CD4-positive, alpha-beta T cell (primary cell): ENCODE data around the gene LPCAT3. TPM values are rescaled to one million over a fixed set of nuclear protein-coding genes. Genes with fewer than 3 reads are reported as not detected.

ENCODE experiments used
- ATAC-seq: fragments of 200-7000 bp; cut with Tn5 transposase; one replicate; pipeline ENCODE4 v1.10.0; 2022; ENCODE audit warnings: mild to moderate bottlenecking; ENCODE audit not compliant: poor library complexity
- CTCF ChIA-PET: fragments of 350-600 bp; sonication (Branson Sonifier 250); formaldehyde crosslinking; loops from one replicate; lab custom pipeline; 2021; ENCODE audit warnings: antibody characterized with exemption, inconsistent platforms; lab: Charles Lee
- POLR2A ChIA-PET: fragments of 350-600 bp; sonication (Branson Sonifier 250); formaldehyde crosslinking; loops from one replicate; lab custom pipeline; 2021; ENCODE audit warnings: antibody characterized with exemption, inconsistent platforms; lab: Charles Lee
- DNase-seq, 14 experiments: peaks; one replicate each; pipeline ENCODE4 v3.0.0-alpha.2; 2013 to 2020; ENCODE audit warnings: mixed read lengths in 2 of 14
- H3K27ac ChIP-seq, 2 donors: one replicate each; pipeline versions ENCODE4 v1.5.1 to v1.7.0; 2013; ENCODE audit warnings: low read length in 2 of 2, low read depth in 1 of 2, mild to moderate bottlenecking in 1 of 2
- H3K27me3 ChIP-seq, 2 experiments: 1 replicate in 1 of 2; 2 replicates in 1 of 2; pipeline versions ENCODE4 v1.6.1 to v1.7.0; 2013; ENCODE audit warnings: low read length in 2 of 2, control low read depth in 1 of 2, mild to moderate bottlenecking in 1 of 2, moderate library complexity in 1 of 2; ENCODE audit not compliant: insufficient read depth in 2 of 2, control insufficient read depth in 1 of 2
- H3K36me3 ChIP-seq: one replicate; pipeline ENCODE4 v1.6.1; 2013; ENCODE audit warnings: low read length, control low read depth; ENCODE audit not compliant: insufficient read depth
- H3K4me1 ChIP-seq: one replicate; pipeline ENCODE4 v1.6.1; 2013; ENCODE audit warnings: low read length, control low read depth; ENCODE audit not compliant: insufficient read depth
- H3K4me3 ChIP-seq: one replicate; pipeline ENCODE4 v1.5.1; 2013; ENCODE audit warnings: mild to moderate bottlenecking, low read length, moderate library complexity
- H3K9me3 ChIP-seq, 2 experiments: 1 replicate in 1 of 2; 2 replicates in 1 of 2; pipeline versions ENCODE4 v1.6.1 to v1.7.0; 2013; ENCODE audit warnings: low read length in 2 of 2, mild to moderate bottlenecking in 2 of 2, control low read depth in 1 of 2, moderate library complexity in 1 of 2; ENCODE audit not compliant: control insufficient read depth in 1 of 2, insufficient read depth in 1 of 2
- H3K27ac Mint-ChIP-seq: one replicate; pipeline ENCODE4 v1.8.0; 2020; ENCODE audit warnings: mixed read lengths
- H3K27me3 Mint-ChIP-seq: one replicate; pipeline ENCODE4 v1.8.0; 2021; ENCODE audit warnings: mixed read lengths
- H3K36me3 Mint-ChIP-seq: one replicate; pipeline ENCODE4 v1.8.0; 2021; ENCODE audit warnings: low read depth, mixed read lengths
- H3K4me1 Mint-ChIP-seq: one replicate; pipeline ENCODE4 v1.8.0; 2021; ENCODE audit warnings: low read depth, mixed read lengths
- H3K4me3 Mint-ChIP-seq: one replicate; pipeline ENCODE4 v1.8.0; 2020; ENCODE audit warnings: mild to moderate bottlenecking, mixed read lengths
- H3K9me3 Mint-ChIP-seq: one replicate; pipeline ENCODE4 v1.8.0; 2020; ENCODE audit warnings: mixed read lengths
- intact Hi-C, 2 experiments: fragments of 100-400 bp; cut with DNase I in 1 of 2; cut with micrococcal nuclease in 1 of 2; formaldehyde crosslinking; loops; one replicate each; pipeline versions ENCODE4 v1.15.1 to v1.9.0; 2023 to 2025; cut with DNase I, micrococcal nuclease
- total RNA-seq, 174 experiments: library from RNA in 2 of 174; stranded (reverse) in 2 of 174; gene quantifications; one replicate each; pipeline ENCODE4 v1.2.3 and lab custom pipeline; 2021 to 2026
- TF ChIP-seq, protein P1 (sequence below): fragments of 200-600 bp; IDR thresholded peaks from one replicate; pipeline ENCODE4 v1.8.0; 2022; ENCODE audit warnings: antibody characterized with exemption, mild to moderate bottlenecking

LPCAT3 gene
- total RNA-seq, 2 experiments from 2014 or later = 11.8 to 14.8 TPM

DNA sequence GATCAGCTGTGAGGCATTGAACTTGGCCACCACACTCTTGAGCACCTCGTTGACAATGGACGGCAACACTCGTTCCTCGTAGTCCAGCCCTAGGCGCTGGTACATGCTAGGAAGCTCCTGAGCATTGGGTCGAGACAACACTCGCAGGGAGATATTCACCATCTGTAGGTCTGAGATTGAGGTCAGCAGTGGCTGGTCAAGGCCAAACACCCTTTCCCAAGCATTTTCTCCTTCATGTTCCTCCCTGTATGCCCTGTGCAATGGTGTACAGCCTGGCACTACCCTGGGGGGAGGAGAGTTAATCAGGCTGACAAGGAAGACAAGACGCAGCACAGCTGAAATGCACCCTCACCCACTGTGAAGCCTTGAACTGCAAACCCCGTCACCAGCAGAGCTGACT lies 49.9 kb downstream of the LPCAT3 start:
- no peaks in the 10 kb centered on the region for H3K27me3 ChIP-seq
- H3K27ac ChIP-seq = peak overlapping the region in 1 of 2 donors; percentile 16
- DNase-seq (no peak), ATAC-seq (no peak)
- H3K36me3 ChIP-seq = peaks cover 45% of the 10 kb centered on the region
- Mint-ChIP-seq H3K4me3 (peak overlapping the region; percentile 100), H3K36me3 (peaks cover 65% of the 10 kb centered on the region), H3K4me1 (peaks cover 53% of the 10 kb centered on the region), H3K27me3 (no peaks in the 10 kb centered on the region), H3K9me3 (no peaks in the 10 kb centered on the region), H3K27ac (peak overlapping the region; percentile 90)
- intact Hi-C loops = no loop called here
- H3K4me3 ChIP-seq = no peak overlapping the region
- peaks cover 56% of the 10 kb centered on the region for H3K4me1 ChIP-seq
- CTCF ChIA-PET = interaction anchor here (0.9 to 2.9 kb wide), 7 partner anchors 19 to 141 kb away, joined by 3 to 16 read pairs (median 4); partner anchors contain the start of genes C12orf57, C1RL and RNU7-1
- POLR2A ChIA-PET = interaction anchor here (0.7 to 4.8 kb wide), 7 partner anchors 9 to 279 kb away, joined by 3 to 80 read pairs (median 3); partner anchors contain the start of genes C12orf57, RNU7-1 and ZNF384
- no peaks in the 10 kb centered on the region for H3K9me3 ChIP-seq
- TF ChIP-seq, protein P1, sequence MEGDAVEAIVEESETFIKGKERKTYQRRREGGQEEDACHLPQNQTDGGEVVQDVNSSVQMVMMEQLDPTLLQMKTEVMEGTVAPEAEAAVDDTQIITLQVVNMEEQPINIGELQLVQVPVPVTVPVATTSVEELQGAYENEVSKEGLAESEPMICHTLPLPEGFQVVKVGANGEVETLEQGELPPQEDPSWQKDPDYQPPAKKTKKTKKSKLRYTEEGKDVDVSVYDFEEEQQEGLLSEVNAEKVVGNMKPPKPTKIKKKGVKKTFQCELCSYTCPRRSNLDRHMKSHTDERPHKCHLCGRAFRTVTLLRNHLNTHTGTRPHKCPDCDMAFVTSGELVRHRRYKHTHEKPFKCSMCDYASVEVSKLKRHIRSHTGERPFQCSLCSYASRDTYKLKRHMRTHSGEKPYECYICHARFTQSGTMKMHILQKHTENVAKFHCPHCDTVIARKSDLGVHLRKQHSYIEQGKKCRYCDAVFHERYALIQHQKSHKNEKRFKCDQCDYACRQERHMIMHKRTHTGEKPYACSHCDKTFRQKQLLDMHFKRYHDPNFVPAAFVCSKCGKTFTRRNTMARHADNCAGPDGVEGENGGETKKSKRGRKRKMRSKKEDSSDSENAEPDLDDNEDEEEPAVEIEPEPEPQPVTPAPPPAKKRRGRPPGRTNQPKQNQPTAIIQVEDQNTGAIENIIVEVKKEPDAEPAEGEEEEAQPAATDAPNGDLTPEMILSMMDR = no peak

GRCh38 chr12:6967651-6968100 lies 50.6 kb downstream of the LPCAT3 start:
- Histone ChIP-seq H3K9me3 (no peaks in the 10 kb centered on the region), H3K4me1 (peaks cover 60% of the 10 kb centered on the region), H3K4me3 (no peak overlapping the region), H3K27me3 (no peaks in the 10 kb centered on the region), H3K36me3 (peaks cover 41% of the 10 kb centered on the region), H3K27ac (no peak overlapping the region)
- Mint-ChIP-seq H3K36me3 (peaks cover 64% of the 10 kb centered on the region), H3K27ac (no peak overlapping the region), H3K27me3 (no peaks in the 10 kb centered on the region), H3K4me3 (peak overlapping the region; percentile 54), H3K9me3 (no peaks in the 10 kb centered on the region), H3K4me1 (peaks cover 53% of the 10 kb centered on the region)
- TF ChIP-seq, protein P1 = no peak
- ATAC-seq (no peak), DNase-seq (no peak)
- CTCF ChIA-PET = interaction anchor here (1.1 to 2.2 kb wide), 4 partner anchors 18 to 142 kb away, joined by 3 to 16 read pairs (median 4); partner anchors contain the start of gene C1RL
- intact Hi-C loops = no loop called here
- POLR2A ChIA-PET = interaction anchor here (0.8 to 4.8 kb wide), 6 partner anchors 8 to 279 kb away, joined by 3 to 80 read pairs (median 9); partner anchors contain the start of genes C12orf57, RNU7-1 and ZNF384

DNA sequence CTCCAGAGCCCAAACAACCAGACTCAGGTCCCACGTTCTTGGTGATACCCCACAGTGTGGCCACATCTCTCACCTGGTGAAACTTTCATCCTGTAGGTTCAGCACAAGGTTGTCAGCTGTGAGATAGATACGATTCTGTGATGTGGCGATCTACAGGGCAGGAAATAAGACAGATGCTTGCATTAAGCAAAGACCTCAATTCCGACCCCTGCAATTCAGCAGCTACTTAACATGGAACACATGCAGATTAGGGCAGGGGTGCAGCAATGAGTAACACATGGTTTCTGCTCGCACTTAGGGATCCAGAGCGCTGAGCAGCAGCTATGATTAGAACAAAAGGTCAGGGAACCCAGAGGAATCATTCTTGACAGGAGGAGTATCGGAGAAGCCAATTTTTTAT lies 51.9 kb downstream of the LPCAT3 start:
- H3K27me3 ChIP-seq = no peaks in the 10 kb centered on the region
- ATAC-seq (no peak), DNase-seq (no peak)
- H3K4me3 ChIP-seq = no peak overlapping the region
- Mint-ChIP-seq H3K27ac (peak overlapping the region; percentile 58), H3K9me3 (no peaks in the 10 kb centered on the region), H3K4me3 (peak overlapping the region; percentile 73), H3K36me3 (peaks cover 62% of the 10 kb centered on the region), H3K27me3 (no peaks in the 10 kb centered on the region), H3K4me1 (peaks cover 53% of the 10 kb centered on the region)
- H3K4me1 ChIP-seq = peaks cover 64% of the 10 kb centered on the region
- TF ChIP-seq, protein P1 = no peak
- intact Hi-C loops = no loop called here
- H3K27ac ChIP-seq = no peak overlapping the region
- H3K9me3 ChIP-seq = no peaks in the 10 kb centered on the region
- peaks cover 41% of the 10 kb centered on the region for H3K36me3 ChIP-seq
- POLR2A ChIA-PET = interaction anchor here (0.7 to 16.4 kb wide), 3 partner anchors 19 to 41 kb away, joined by 3 to 963 read pairs (median 3); partner anchors contain the start of genes C12orf57, PTPN6 and RNU7-1
- CTCF ChIA-PET = interaction anchor here (1.1 to 13.3 kb wide), 5 partner anchors 10 to 75 kb away, joined by 3 to 324 read pairs (median 4); partner anchors contain the start of genes C12orf57, PTPN6 and RNU7-1
